ENCODE measurements around the gene DHRS2.
"Not testable (repeated sequence)": the region's sequence is repeated elsewhere in the genome, so short reads cannot be mapped to it uniquely, and the experiment has no call there.

DHRS2 gene

DNA sequence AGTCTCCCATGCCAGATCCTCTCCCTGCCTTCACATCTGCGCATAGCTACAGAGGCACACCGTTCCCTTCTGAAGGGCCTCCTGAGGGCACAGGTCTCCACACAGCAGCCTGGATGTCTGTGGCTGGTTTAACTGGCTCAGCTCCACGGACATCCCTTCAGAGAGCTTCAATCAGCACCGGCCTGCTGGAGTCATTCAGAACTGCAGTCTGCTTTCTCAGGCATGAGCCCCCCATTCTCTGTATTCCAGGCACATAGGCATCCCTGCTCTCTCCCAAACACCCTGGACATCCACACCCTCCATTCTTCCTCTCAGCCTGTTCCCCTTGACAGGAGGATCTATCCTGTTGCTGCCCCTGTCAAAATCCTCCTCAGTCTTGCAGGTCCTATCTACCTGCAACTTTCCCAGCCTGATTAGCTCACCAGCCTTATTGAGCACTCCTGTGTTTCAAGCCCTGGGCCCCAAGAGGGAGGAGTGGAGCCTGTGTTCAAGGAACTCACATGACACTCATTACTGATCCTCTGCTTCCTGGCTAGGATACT, 2.9 kb upstream of the DHRS2 start:
- DNase-seq (ENCODE audit: low read depth) = no peak

GRCh38 chr14:23634698-23635412, 1.3 kb upstream of the DHRS2 start:
- DNase-seq (ENCODE audit: low read depth) = not testable (repeated sequence)

DNA sequence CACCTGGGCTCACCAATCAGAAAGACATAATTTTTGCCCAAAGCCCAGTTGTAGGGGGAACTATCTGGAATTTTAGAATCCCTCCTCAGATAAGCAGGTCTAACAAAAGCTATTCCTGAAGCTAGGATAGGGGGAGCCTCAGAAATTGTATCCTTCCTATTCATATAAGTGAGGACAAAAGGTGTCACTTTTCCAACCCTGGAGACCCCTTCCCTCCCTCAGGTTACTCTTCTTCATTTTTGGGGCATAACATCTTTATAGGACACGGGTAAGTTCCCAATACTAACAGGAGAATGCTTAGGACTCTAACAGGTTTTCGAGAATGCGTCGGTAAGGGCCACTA, 1.1 kb downstream of the DHRS2 start:
- not testable (repeated sequence) for DNase-seq (ENCODE audit: low read depth)

- not testable (repeated sequence) for DNase-seq (ENCODE audit: low read depth)
Measured at GRCh38 chr14:23637655-23638413, 1.7 kb downstream of the DHRS2 start.

GRCh38 chr14:23638414-23639047, 2.4 kb downstream of the DHRS2 start:
- no peak for DNase-seq (ENCODE audit: low read depth)

DNA sequence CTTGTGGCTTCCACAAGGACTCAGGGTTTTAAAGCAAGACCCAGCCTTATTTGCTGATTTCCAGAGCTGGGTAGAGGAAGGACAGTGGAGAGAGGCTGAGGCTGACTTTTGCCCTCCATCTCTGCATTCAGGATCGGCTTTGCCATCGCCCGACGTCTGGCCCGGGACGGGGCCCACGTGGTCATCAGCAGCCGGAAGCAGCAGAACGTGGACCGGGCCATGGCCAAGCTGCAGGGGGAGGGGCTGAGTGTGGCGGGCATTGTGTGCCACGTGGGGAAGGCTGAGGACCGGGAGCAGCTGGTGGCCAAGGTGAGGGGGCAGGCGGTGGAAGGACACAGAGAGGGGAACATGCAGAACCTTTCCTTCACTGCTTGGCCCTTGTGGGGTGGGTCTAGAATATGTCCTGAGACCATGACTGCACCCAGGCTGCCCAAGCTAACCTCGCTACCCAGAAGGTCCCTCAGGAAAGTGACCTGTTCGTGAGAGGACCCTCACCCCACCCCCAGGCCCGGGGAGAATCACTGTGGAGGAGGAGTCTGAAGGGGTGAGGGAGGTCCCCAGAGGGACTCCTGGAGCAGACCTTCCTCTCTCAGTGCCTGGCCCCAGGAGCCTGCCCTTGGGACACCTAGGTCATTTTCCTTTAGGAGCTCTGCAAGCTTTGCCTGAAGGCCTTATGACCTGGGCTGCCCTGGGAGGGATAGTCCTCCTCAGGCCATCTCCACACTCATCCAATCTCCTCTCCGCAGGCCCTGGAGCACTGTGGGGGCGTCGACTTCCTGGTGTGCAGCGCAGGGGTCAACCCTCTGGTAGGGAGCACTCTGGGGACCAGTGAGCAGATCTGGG, 3.1 kb downstream of the DHRS2 start:
- DNase-seq (ENCODE audit: low read depth) = no peak

GRCh38 chr14:23639891-23640523, 3.8 kb downstream of the DHRS2 start:
- DNase-seq (ENCODE audit: low read depth) = no peak

GRCh38 chr14:23640524-23641141, 4.5 kb downstream of the DHRS2 start:
- DNase-seq (ENCODE audit: low read depth) = no peak

GRCh38 chr14:23641180-23641914, 5.2 kb downstream of the DHRS2 start:
- DNase-seq (ENCODE audit: low read depth) = no peak

GRCh38 chr14:23641915-23642588, 5.9 kb downstream of the DHRS2 start:
- DNase-seq (ENCODE audit: low read depth) = no peak

DNA sequence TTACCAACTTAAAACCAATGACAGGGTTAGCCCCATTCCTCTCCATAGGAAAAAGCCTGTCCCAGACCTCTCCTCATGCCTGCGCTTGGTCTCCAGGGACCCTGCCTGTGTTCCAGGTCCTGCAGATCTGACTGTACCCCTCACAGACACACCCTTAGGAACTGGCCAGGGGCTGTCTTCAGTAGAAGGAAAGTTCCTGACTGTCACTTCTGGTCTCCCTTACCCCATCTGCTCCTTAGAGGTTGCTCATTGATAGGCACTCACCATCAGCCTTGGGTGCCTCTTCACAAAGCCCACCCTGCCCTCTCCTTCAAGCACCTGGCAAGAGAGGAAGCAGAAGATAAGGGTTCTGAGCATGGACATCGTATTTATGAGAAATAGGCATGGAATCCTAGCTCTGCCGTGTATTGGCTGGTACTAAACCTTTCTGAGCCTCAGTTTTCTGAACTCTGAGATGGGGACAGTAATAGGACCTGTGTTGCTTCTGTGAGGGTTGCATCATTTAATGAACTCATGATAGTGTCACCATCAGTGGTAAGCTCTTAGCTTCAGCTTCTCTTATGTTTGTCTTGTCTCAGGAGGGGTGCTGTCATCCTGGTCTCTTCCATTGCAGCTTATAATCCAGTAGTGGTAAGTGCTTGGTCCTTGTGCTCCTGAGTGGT, 7.5 kb downstream of the DHRS2 start:
- no peak for DNase-seq (ENCODE audit: low read depth)

- DNase-seq (ENCODE audit: low read depth) = no peak
Measured at GRCh38 chr14:23644195-23644918, 8.2 kb downstream of the DHRS2 start.

DNA sequence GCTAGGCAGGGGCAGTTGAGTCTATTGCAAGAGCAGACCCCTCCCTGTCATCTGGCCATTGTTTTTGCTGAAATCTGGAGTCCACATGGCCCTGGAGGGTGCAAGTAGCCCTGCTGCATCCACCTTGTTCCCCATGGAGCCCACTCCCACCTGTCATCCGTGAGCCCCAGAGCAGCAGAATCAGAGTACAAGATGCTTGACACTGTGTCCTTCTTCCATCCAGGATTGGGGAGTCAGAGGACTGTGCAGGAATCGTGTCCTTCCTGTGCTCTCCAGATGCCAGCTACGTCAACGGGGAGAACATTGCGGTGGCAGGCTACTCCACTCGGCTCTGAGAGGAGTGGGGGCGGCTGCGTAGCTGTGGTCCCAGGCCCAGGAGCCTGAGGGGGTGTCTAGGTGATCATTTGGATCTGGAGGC, 8.8 kb downstream of the DHRS2 start:
- no peak for DNase-seq (ENCODE audit: low read depth)

DNA sequence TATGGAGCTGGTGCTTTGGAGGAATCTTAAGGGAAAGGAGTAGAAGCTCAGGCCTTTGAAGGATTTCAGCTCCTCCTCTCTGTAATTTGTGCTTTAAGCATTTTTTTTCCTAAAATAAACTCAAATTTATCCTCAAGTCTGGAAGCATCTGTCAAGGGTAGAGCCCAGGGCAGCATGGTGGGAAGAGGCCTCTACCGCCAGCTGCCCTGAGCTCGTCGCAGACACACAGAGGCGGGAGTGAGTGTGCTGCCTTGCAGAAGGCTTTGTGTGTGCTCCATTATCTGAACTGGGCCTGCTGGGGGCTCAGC, 9.3 kb downstream of the DHRS2 start:
- no peak for DNase-seq (ENCODE audit: low read depth)

DNA sequence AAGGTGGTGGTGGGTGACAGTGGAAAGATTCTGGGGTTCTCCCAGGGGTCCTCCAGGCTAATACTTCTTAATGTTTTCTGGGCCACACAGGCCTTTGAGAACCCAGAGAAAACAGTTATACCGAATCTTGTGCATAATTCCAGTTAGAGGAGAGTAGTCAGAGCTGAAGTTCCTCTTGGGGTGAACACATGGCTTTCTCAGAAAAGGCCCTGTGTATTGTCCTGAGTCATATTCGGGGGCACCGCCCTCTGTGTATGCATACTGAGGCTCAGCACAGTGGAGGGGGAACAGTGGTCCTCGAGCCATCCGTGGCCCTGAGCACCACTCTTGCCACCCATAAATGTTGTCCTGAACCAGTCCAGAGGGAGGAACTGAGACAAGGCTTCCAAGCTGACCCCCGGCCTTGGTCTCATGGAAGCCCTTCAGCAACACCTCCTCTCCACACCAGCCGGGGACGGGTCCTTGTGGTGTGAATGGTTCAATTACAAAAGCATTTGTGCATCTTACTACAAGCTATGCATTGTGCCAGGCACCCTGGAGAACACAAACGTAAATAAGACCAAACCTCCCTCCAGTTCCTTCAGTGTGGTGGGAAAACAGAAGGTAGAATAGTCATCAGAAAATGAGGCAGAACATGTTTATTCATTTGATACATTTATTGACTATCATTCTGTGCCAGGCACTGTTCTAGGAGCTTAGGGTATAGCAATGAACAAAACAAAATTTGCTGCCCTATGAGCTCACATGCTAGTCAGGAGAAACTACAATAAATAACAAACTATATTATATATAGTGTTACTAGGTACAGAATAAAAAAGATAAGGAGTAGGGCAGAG, 9.9 kb downstream of the DHRS2 start:
- DNase-seq (ENCODE audit: low read depth) = no peak

- DNase-seq (ENCODE audit: low read depth) = no peak
Measured at GRCh38 chr14:23646648-23647549, 10.7 kb downstream of the DHRS2 start.

DNA sequence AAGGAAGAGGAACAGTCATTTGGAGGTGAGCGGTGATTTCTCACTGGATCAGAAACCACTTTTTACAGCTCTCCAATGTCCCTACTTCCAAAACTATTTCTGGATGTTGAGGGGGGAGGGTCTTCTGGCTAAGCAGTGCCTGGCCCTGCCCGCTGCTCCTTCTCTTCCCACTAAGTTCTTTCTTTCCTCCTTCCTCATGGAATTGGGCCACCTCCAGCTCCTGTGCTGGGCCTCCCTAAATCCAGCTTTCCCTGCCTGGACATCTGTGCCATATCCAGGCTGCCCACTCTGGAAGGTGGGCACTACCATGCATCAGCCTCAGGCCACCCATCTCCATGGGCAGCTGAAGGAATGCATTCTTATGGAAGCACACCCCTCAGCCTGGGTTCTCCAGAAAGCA, 11.5 kb downstream of the DHRS2 start:
- no peak for DNase-seq (ENCODE audit: low read depth)

Data from stimulated activated CD8-positive, alpha-beta memory T cell treated with anti-CD3 and anti-CD28 coated beads, Interleukin-15, amount 100 ng/mL, for 24 hours (primary cell).